SK-N-MC (cell line): ENCODE measurements around the gene MAPK8.

Source experiments
- DNase-seq: peaks from one replicate; pipeline ENCODE4 v3.0.0-alpha.2; 2011; ENCODE audit warnings: low read depth, low spot score
- H3K27ac ChIP-seq: fragments of 200-600 bp; sonication (generic); 2 replicates; pipeline ENCODE4 v1.5.1; 2016; ENCODE audit warnings: mixed run types
- H3K36me3 ChIP-seq: fragments of 200-600 bp; sonication (generic); 2 replicates; pipeline ENCODE4 v1.6.1; 2017; ENCODE audit warnings: antibody characterized with exemption, low read length, mixed read lengths; ENCODE audit not compliant: insufficient read depth
- H3K4me3 ChIP-seq: fragments of 200-600 bp; sonication (generic); 2 replicates; pipeline ENCODE4 v1.5.1; 2016
- H3K9ac ChIP-seq: fragments of 200-600 bp; sonication (generic); 2 replicates; pipeline ENCODE4 v1.8.0; 2017; ENCODE audit warnings: mixed run types, mixed read lengths; ENCODE audit not compliant: insufficient read length
- H3K9me3 ChIP-seq: fragments of 200-600 bp; sonication (generic); 2 replicates; pipeline ENCODE4 v1.6.1; 2017; ENCODE audit warnings: low read depth, mild to moderate bottlenecking, antibody characterized with exemption, low read length, moderate library complexity, mixed read lengths
- EZH2 ChIP-seq: fragments of 200-600 bp; sonication (generic); IDR thresholded peaks from one replicate; pipeline ENCODE4 v1.6.1; 2017; ENCODE audit warnings: antibody characterized with exemption
- FOXP2 ChIP-seq: optimal IDR thresholded peaks from 2 replicates; pipeline ENCODE3; 2011; ENCODE audit warnings: mild to moderate bottlenecking, moderate library complexity; ENCODE audit not compliant: insufficient read depth; ENCODE audit errors: extremely low read length, control extremely low read depth
- POLR2AphosphoS5 ChIP-seq: IDR thresholded peaks from 2 replicates; pipeline ENCODE4 v1.6.1; 2012; ENCODE audit warnings: mild to moderate bottlenecking, low read depth, low read length, borderline replicate concordance

MAPK8 gene

GRCh38 chr10:48451969-48452878 lies 145.7 kb downstream of the MAPK8 start:
- no peaks in the 10 kb centered on the region for H3K36me3 ChIP-seq
- no peak overlapping the region for H3K4me3 ChIP-seq
- no peaks in the 10 kb centered on the region for H3K9me3 ChIP-seq
- no peak overlapping the region for H3K9ac ChIP-seq
- no peak for TF ChIP-seq FOXP2
- DNase-seq = no peak
- no peak overlapping the region for H3K27ac ChIP-seq

GRCh38 chr10:48452879-48453412 lies 146.5 kb downstream of the MAPK8 start:
- no peak for DNase-seq
- no peak overlapping the region for H3K9ac ChIP-seq
- H3K9me3 ChIP-seq = no peaks in the 10 kb centered on the region
- H3K4me3 ChIP-seq = no peak overlapping the region
- TF ChIP-seq EZH2 = no peak
- no peak for TF ChIP-seq POLR2AphosphoS5
- TF ChIP-seq FOXP2 = no peak
- H3K27ac ChIP-seq = no peak overlapping the region
- H3K36me3 ChIP-seq = no peaks in the 10 kb centered on the region

GRCh38 chr10:48453451-48454301 lies 147.2 kb downstream of the MAPK8 start:
- Histone ChIP-seq H3K4me3 (no peak overlapping the region), H3K9me3 (no peaks in the 10 kb centered on the region), H3K36me3 (no peaks in the 10 kb centered on the region), H3K9ac (no peak overlapping the region), H3K27ac (no peak overlapping the region)
- no peak for TF ChIP-seq FOXP2
- no peak for TF ChIP-seq EZH2
- TF ChIP-seq POLR2AphosphoS5 = no peak
- no peak for DNase-seq

- H3K27ac ChIP-seq = no peak overlapping the region
- H3K36me3 ChIP-seq = no peaks in the 10 kb centered on the region
- no peak for DNase-seq
- no peak overlapping the region for H3K9ac ChIP-seq
- H3K9me3 ChIP-seq = no peaks in the 10 kb centered on the region
- TF ChIP-seq EZH2 (no peak), POLR2AphosphoS5 (no peak), FOXP2 (no peak)
- H3K4me3 ChIP-seq = no peak overlapping the region
Observed at GRCh38 chr10:48454302-48455054, 148.0 kb downstream of the MAPK8 start.

GRCh38 chr10:48455055-48455391 lies 148.5 kb downstream of the MAPK8 start:
- Histone ChIP-seq H3K27ac (no peak overlapping the region), H3K9ac (no peak overlapping the region), H3K4me3 (no peak overlapping the region), H3K36me3 (no peaks in the 10 kb centered on the region), H3K9me3 (no peaks in the 10 kb centered on the region)
- no peak for TF ChIP-seq FOXP2
- no peak for DNase-seq

- TF ChIP-seq FOXP2 = no peak
- TF ChIP-seq POLR2AphosphoS5 = no peak
- no peak for TF ChIP-seq EZH2
- Histone ChIP-seq H3K27ac (no peak overlapping the region), H3K4me3 (no peak overlapping the region), H3K36me3 (no peaks in the 10 kb centered on the region), H3K9ac (no peak overlapping the region), H3K9me3 (no peaks in the 10 kb centered on the region)
- DNase-seq = no peak
Observed at GRCh38 chr10:48455392-48456151, 149.1 kb downstream of the MAPK8 start.

GRCh38 chr10:48456361-48456804 lies 149.9 kb downstream of the MAPK8 start:
- no peak overlapping the region for H3K9ac ChIP-seq
- no peaks in the 10 kb centered on the region for H3K36me3 ChIP-seq
- no peak overlapping the region for H3K27ac ChIP-seq
- TF ChIP-seq FOXP2 (no peak), EZH2 (no peak), POLR2AphosphoS5 (no peak)
- no peak for DNase-seq
- no peaks in the 10 kb centered on the region for H3K9me3 ChIP-seq
- no peak overlapping the region for H3K4me3 ChIP-seq
